K562 (cell line): ENCODE results near the gene TRIM68. TPM values are rescaled to one million over a fixed set of nuclear protein-coding genes. Genes with fewer than 3 reads are reported as not detected.
A peak's percentile ranks its signal among the peaks of the same experiment; 100 is the strongest.

Source experiments
- ATAC-seq: fragments of 200-7000 bp; cut with Tn5 transposase; 3 replicates; pipeline ENCODE4 v1.9.1; 2020; ENCODE audit warnings: moderate library complexity
- BruUV-seq: library from RNA; stranded (reverse); fragments of 400-500 nt; replicated peaks from 2 replicates; lab custom pipeline; 2021; lab: Mats Ljungman, UMichigan
- CTCF ChIA-PET: fragments of 300-600 bp; formaldehyde crosslinking; extraction: SDS; loops from one replicate; lab custom pipeline; 2021; ENCODE audit warnings: low intra/inter-chr PET ratio; lab: Yijun Ruan, JAX
- POLR2A ChIA-PET: fragments of 300-600, 350-650 bp; sonication (Branson Sonifier 250); formaldehyde crosslinking; extraction: SDS; loops from one replicate; lab custom pipeline; 2021; ENCODE audit warnings: antibody characterized with exemption, inconsistent platforms; lab: Yijun Ruan, JAX
- DNase-seq, 4 experiments: peaks; one replicate each; pipeline versions ENCODE4 v3.0.0 to v3.0.0-alpha.2; 2011 to 2018; ENCODE audit warnings: low spot score in 3 of 4, mixed read lengths in 3 of 4; ENCODE audit errors: extremely low read depth in 1 of 4
- FAIRE-seq: peaks from 2 replicates; lab custom pipeline; 2011; peaks lifted over from hg19 to GRCh38; lab: Jason Lieb, UNC
- H2AFZ ChIP-seq: 2 replicates; pipeline ENCODE4 v1.6.0; 2011; ENCODE audit warnings: low read depth, low read length, control low read depth, inconsistent platforms
- H3K27ac ChIP-seq: fragments of 200-600 bp; 3 replicates; pipeline ENCODE4 v1.8.0; 2011; ENCODE audit warnings: low read depth, mild to moderate bottlenecking, control low read depth, inconsistent platforms, low read length, moderate library complexity, mixed read lengths; ENCODE audit errors: extremely low read depth
- H3K27me3 ChIP-seq, 2 experiments: fragments of 300-600 bp in 1 of 2; 2 replicates in 1 of 2; 3 replicates in 1 of 2; pipeline versions ENCODE4 v1.6.0 to v1.8.0; 2011; ENCODE audit warnings: inconsistent platforms in 2 of 2, low read length in 2 of 2, mild to moderate bottlenecking in 1 of 2, mixed read lengths in 1 of 2, moderate library complexity in 1 of 2; ENCODE audit not compliant: control insufficient read depth in 2 of 2, insufficient read depth in 2 of 2
- H3K36me3 ChIP-seq: fragments of 300-600 bp; 3 replicates; pipeline ENCODE4 v1.8.0; 2011; ENCODE audit warnings: mild to moderate bottlenecking, low read length, inconsistent platforms; ENCODE audit not compliant: control insufficient read depth, insufficient read depth
- H3K4me1 ChIP-seq, 2 experiments: fragments of 200-600 bp in 1 of 2; replicated peaks in 1 of 2; 2 replicates in 1 of 2; 3 replicates in 1 of 2; pipeline versions ENCODE4 v1.5.1 to v1.8.0; 2011; ENCODE audit warnings: inconsistent platforms in 2 of 2, low read length in 2 of 2, mild to moderate bottlenecking in 1 of 2, mixed read lengths in 1 of 2, moderate library complexity in 1 of 2; ENCODE audit not compliant: control insufficient read depth in 2 of 2, insufficient read depth in 2 of 2
- H3K4me2 ChIP-seq: 2 replicates; pipeline ENCODE4 v1.6.1; 2011; ENCODE audit warnings: low read length, control low read depth, inconsistent platforms, mixed read lengths; ENCODE audit not compliant: insufficient read depth
- H3K4me3 ChIP-seq: fragments of 200-600 bp; sonication (generic), shearing (Covaris generic); 2 replicates; pipeline ENCODE4 v1.5.1; 2016; ENCODE audit warnings: control low read depth, inconsistent platforms
- H3K79me2 ChIP-seq: fragments of 200-600 bp; 3 replicates; pipeline ENCODE4 v1.8.0; 2011; ENCODE audit warnings: low read length, inconsistent platforms; ENCODE audit not compliant: control insufficient read depth, insufficient read depth
- H3K9ac ChIP-seq, 2 experiments: 2 replicates each; pipeline versions ENCODE4 v1.6.0 to v1.6.1; 2011; ENCODE audit warnings: low read depth in 2 of 2, low read length in 2 of 2, control low read depth in 1 of 2, inconsistent platforms in 1 of 2, mild to moderate bottlenecking in 1 of 2, mixed read lengths in 1 of 2; ENCODE audit not compliant: insufficient read depth in 1 of 2
- H3K9me1 ChIP-seq: one replicate; pipeline ENCODE4 v1.6.0; 2011; ENCODE audit warnings: inconsistent platforms, mild to moderate bottlenecking, low read length, moderate library complexity; ENCODE audit not compliant: control insufficient read depth, insufficient read depth
- H3K9me3 ChIP-seq: replicated peaks from 2 replicates; pipeline ENCODE4 v1.5.1; 2011; ENCODE audit warnings: low read depth, low read length, inconsistent platforms; ENCODE audit not compliant: control insufficient read depth, insufficient read depth
- H4K20me1 ChIP-seq: replicated peaks from 2 replicates; pipeline ENCODE4 v1.6.1; 2011; ENCODE audit warnings: low read length, inconsistent platforms, mixed read lengths; ENCODE audit not compliant: control insufficient read depth, insufficient read depth
- ARID3B ChIP-seq: fragments of 250-450 bp; sonication (Bioruptor Pico); IDR thresholded peaks from 2 replicates; pipeline ENCODE4 v1.4.0; 2020; ENCODE audit warnings: borderline replicate concordance
- C11orf30 ChIP-seq: fragments of 450-650 bp; IDR thresholded peaks from 2 replicates; pipeline ENCODE4 v1.6.1; 2016; ENCODE audit warnings: low read depth, mild to moderate bottlenecking
- KLF13 ChIP-seq: fragments of 450-650 bp; IDR thresholded peaks from 2 replicates; pipeline ENCODE4 v1.6.1; 2016; ENCODE audit warnings: missing genetic modification characterization, low read depth, mild to moderate bottlenecking, missing compliant biosample characterization, moderate library complexity, borderline replicate concordance
- MAFF ChIP-seq: IDR thresholded peaks from 2 replicates; pipeline ENCODE4 v1.6.1; 2012; ENCODE audit warnings: low read length, improper control_type of control experiment
- MAFG ChIP-seq: fragments of 450-650 bp; conservative IDR thresholded peaks from 2 replicates; pipeline ENCODE4 v1.6.1; 2016; ENCODE audit warnings: missing genetic modification characterization, missing compliant biosample characterization
- MBD2 ChIP-seq: sonication (generic); IDR thresholded peaks from 2 replicates; pipeline ENCODE4 v1.6.1; 2016; ENCODE audit warnings: low read depth, borderline replicate concordance
- MED1 ChIP-seq: sonication (generic); formaldehyde crosslinking; IDR thresholded peaks from 2 replicates; pipeline ENCODE4 v1.8.1; 2023; ENCODE audit warnings: missing genetic modification reagents, borderline replicate concordance
- NFE2 ChIP-seq: IDR thresholded peaks from 2 replicates; pipeline ENCODE4 v1.6.1; 2014; ENCODE audit warnings: antibody characterized with exemption, low read depth
- NONO ChIP-seq, 2 experiments: fragments of 200-400 bp in 1 of 2; fragments of 450-650 bp in 1 of 2; formaldehyde crosslinking in 1 of 2; IDR thresholded peaks; 2 replicates each; pipeline ENCODE4 v1.6.1; 2017; ENCODE audit warnings: low read depth in 2 of 2, mild to moderate bottlenecking in 2 of 2, moderate library complexity in 2 of 2, low read length in 1 of 2
- SIN3B ChIP-seq: fragments of 450-650 bp; IDR thresholded peaks from 2 replicates; pipeline ENCODE4 v1.6.1; 2017; ENCODE audit warnings: low read depth, mild to moderate bottlenecking, moderate library complexity
- THRAP3 ChIP-seq: fragments of 450-650 bp; IDR thresholded peaks from 2 replicates; pipeline ENCODE4 v1.6.1; 2016; ENCODE audit warnings: mild to moderate bottlenecking, inconsistent platforms, borderline replicate concordance
- ZC3H8 ChIP-seq: fragments of 450-650 bp; IDR thresholded peaks from 2 replicates; pipeline ENCODE4 v1.6.1; 2017
- ZNF3 ChIP-seq: fragments of 250-450 bp; sonication (Bioruptor Pico); IDR thresholded peaks from 2 replicates; pipeline ENCODE4 v1.5.0; 2021; ENCODE audit warnings: mild to moderate bottlenecking, moderate library complexity
- ZNF316 ChIP-seq: fragments of 450-650 bp; IDR thresholded peaks from 2 replicates; pipeline ENCODE4 v1.6.1; 2016
- WGBS: fragments of 100-300 bp; shearing (Covaris generic); methylation state at CpG from one replicate; pipeline ENCODE4 v1.1.6; 2016; ENCODE audit warnings: low coverage, mixed read lengths; ENCODE audit not compliant: insufficient coverage; ENCODE audit errors: missing lambda C conversion rate; 5-methylcytosine and 5-hydroxymethylcytosine counted together
- in situ Hi-C: fragments of 300-500 bp; cut with MboI; formaldehyde crosslinking; loops from 4 replicates; pipeline ENCODE4 v1.15.0; 2018; ENCODE audit warnings: inconsistent platforms, mixed read lengths
- intact Hi-C: fragments of 100-400 bp; cut with micrococcal nuclease; formaldehyde crosslinking; loops from 2 replicates; pipeline ENCODE4 v1.14.2; 2022
- polyA plus RNA-seq, 8 experiments: library from polyadenylated mRNA; depleted of rRNA in 4 of 8; stranded (reverse) in 5 of 8; unstranded in 3 of 8; fragments of >200 nt; fragmentation: Nextera tagmentation in 2 of 8; fragmentation: Illumina TruSeq in 1 of 8; extraction: Ambion mirVana in 2 of 8; extraction: Trizol in 1 of 8; gene quantifications; 2 replicates each; pipeline versions ENCODE4 v1.2.1 to v1.2.3, GENCODE V29; 2011 to 2014; ENCODE audit warnings: inconsistent platforms in 1 of 8, missing spikeins in 1 of 8
- total RNA-seq, 7 experiments: library from RNA; depleted of rRNA in 6 of 7; stranded (reverse); fragments of >200 nt in 6 of 7; fragmentation: Illumina TruSeq in 2 of 7; extraction: Trizol in 2 of 7; gene quantifications; 2 replicates each; pipeline versions ENCODE4 v1.2.1 to v1.2.3, GENCODE V29; 2011 to 2021; ENCODE audit warnings: low replicate concordance in 1 of 7

The TRIM68 gene
- total and polyA plus RNA-seq, 9 of the 15 experiments (the other 6 are each of a cell fraction or from before 2014, with no cell fraction given), result 5.2 to 10.9 (median 7.9) TPM

- Histone ChIP-seq H3K4me2 (no peak overlapping the region), H3K27ac (no peak overlapping the region), H3K79me2 (no peaks in the 10 kb centered on the region), H4K20me1 (no peaks in the 10 kb centered on the region), H3K9ac (no peak overlapping the region), H3K9me1 (no peaks in the 10 kb centered on the region), H3K4me3 (no peak overlapping the region), H3K9me3 (no peaks in the 10 kb centered on the region), H3K36me3 (no peaks in the 10 kb centered on the region), H2AFZ (no peak overlapping the region), H3K4me1 (no peaks in the 10 kb centered on the region), H3K27me3 (peaks cover 12 to 15% of the 10 kb centered on the region in 2 experiments; a peak in 3 of 5 replicates)
- ChIA-PET POLR2A (no interaction called here), CTCF (no interaction called here)
- intact Hi-C loops (no loop called here), in situ Hi-C loops (no loop called here)
- peak; percentile 64 for TF ChIP-seq MAFG (tag)
- no peak for TF ChIP-seq ZNF3 (CRISPR knock-in tag)
- TF ChIP-seq NFE2, result peak; percentile 65; the same call in 1 of the 2 replicates
- TF ChIP-seq NONO (IDR thresholded peaks at IDR 0.05; ENCODE audit: low read depth in 2 of 2, low read length in 1 of 2), result no peak
- peak; percentile 6; the same call in 1 of the 2 replicates for TF ChIP-seq MAFF
- no peak for TF ChIP-seq MED1 (CRISPR knock-in tag)
- TF ChIP-seq ZNF316, result peak; percentile 58
- TF ChIP-seq ARID3B (CRISPR knock-in tag), result no peak
- TF ChIP-seq THRAP3, result no peak
- TF ChIP-seq ZC3H8, result no peak
- TF ChIP-seq SIN3B, result no peak
- no peak for TF ChIP-seq MBD2
- TF ChIP-seq KLF13, result no peak
- peak; percentile 45; the same call in 1 of the 2 replicates for TF ChIP-seq C11orf30
- no TSS peak for BruUV-seq
- WGBS, result 0% methylated on average over 1 of the region's 1 CpG
- no peak for ATAC-seq
- FAIRE-seq, result peak; percentile 6
- no peak for DNase-seq
Measured at GRCh38 chr11:4580124-4580523, 27.9 kb downstream of the TRIM68 start.
